Measurements from ENCODE around the gene RHBG. TPM values are rescaled to one million over a fixed set of nuclear protein-coding genes. Genes with fewer than 3 reads are reported as not detected.

The RHBG gene
- total and polyA plus RNA-seq, 2 of the 4 experiments (the other 2 are of a cell fraction), result not detected

- Histone ChIP-seq H3K56ac (ENCODE audit: extremely low read depth, insufficient read depth, low read length) (no peak overlapping the region), H3K4me3 (ENCODE audit: insufficient read depth, low read depth, low read length) (no peak overlapping the region), H3K4me1 (ENCODE audit: control insufficient read depth, insufficient read depth, low read length) (no peaks in the 10 kb centered on the region), H3K36me3 (ENCODE audit: control insufficient read depth, insufficient read depth, low read length) (no peaks in the 10 kb centered on the region), H3K9me3 (ENCODE audit: control insufficient read depth, insufficient read depth, low read length) (no peaks in the 10 kb centered on the region), H4K5ac (ENCODE audit: low read depth, low read length) (no peak overlapping the region), H2BK5ac (ENCODE audit: low read depth, low read length, poor library complexity, severe bottlenecking) (no peak overlapping the region), H3K4ac (ENCODE audit: low read depth, low read length) (no peak overlapping the region), H2BK120ac (ENCODE audit: low read depth, low read length) (no peak overlapping the region), H3K23ac (ENCODE audit: low read depth, low read length) (no peak overlapping the region), H2BK15ac (ENCODE audit: low read depth, low read length) (no peak overlapping the region), H3K9me1 (ENCODE audit: insufficient read depth, low read length) (peaks cover 3% of the 10 kb centered on the region; the same call in 1 of the 2 replicates), H3K14ac (replicated peaks; ENCODE audit: low read depth, low read length) (no peak overlapping the region), H2AK5ac (ENCODE audit: low read depth, low read length) (no peak overlapping the region), H2AK9ac (replicated peaks; ENCODE audit: low read depth, low read length, poor library complexity) (no peak overlapping the region), H3K9ac (ENCODE audit: low read depth, low read length) (no peak overlapping the region), H4K91ac (ENCODE audit: insufficient read depth, low read depth, low read length) (no peak overlapping the region), H3K27ac (ENCODE audit: insufficient read depth, low read length) (no peak overlapping the region), H2AFZ (replicated peaks; ENCODE audit: low read length, poor library complexity) (peak overlapping the region; percentile 64), H4K20me1 (ENCODE audit: insufficient read depth, low read length) (no peaks in the 10 kb centered on the region), H2BK20ac (ENCODE audit: low read depth, low read length) (no peak overlapping the region), H4K8ac (ENCODE audit: low read depth in 2 of 2, low read length in 2 of 2) (no peak overlapping the region), H3K79me1 (ENCODE audit: low read depth in 1 of 2, low read length in 2 of 2) (no peaks in the 10 kb centered on the region), H3K27me3 (ENCODE audit: control insufficient read depth, insufficient read depth, low read length) (peaks cover 19% of the 10 kb centered on the region), H3K18ac (ENCODE audit: low read depth, low read length) (no peak overlapping the region), H3K4me2 (ENCODE audit: low read depth, low read length) (no peak overlapping the region)
- no TSS peak for BruUV-seq (replicated peaks)
- TF ChIP-seq MAFK (IDR thresholded peaks at IDR 0.05; ENCODE audit: low read depth, low read length), result no peak
- no peak for DNase-seq
- WGBS, 2 experiments (ENCODE audit: extremely low coverage in 2 of 2, insufficient read length in 1 of 2), result 20% methylated on average over 1 of the region's 7 CpGs; no CpG with 5 or more reads in 1 of the 2 experiments
- in situ Hi-C loops (cut with MboI; ENCODE audit: low sequenced_read_pairs), result loop anchor here (10.0 kb wide), 1 partner anchor 62 kb away; no protein-coding TSS in a partner anchor
- no peak for ATAC-seq (ENCODE audit: low read depth)
- intact Hi-C loops (cut with micrococcal nuclease), result no loop called here
- dilution Hi-C loops (cut with HindIII; ENCODE audit: low sequenced_read_pairs, unreplicated experiment), result no loop called here
- ChIA-PET CTCF (interaction anchor here (1.3 to 1.4 kb wide), 3 partner anchors 10 to 63 kb away, joined by 3 to 7 read pairs (median 4); no protein-coding TSS in a partner anchor), POLR2A (ENCODE audit: unreplicated experiment) (no interaction called here)
Observed at GRCh38 chr1:156382561-156382960, 13.6 kb downstream of the RHBG start.

Measured in IMR-90 (cell line).